GM23248 (cell line): ENCODE data around the gene SPDYA.

Experiments used
- EZH2 ChIP-seq: fragments of 200-600 bp; sonication (generic); IDR thresholded peaks from 2 replicates; pipeline ENCODE4 v1.6.1; 2018; ENCODE audit warnings: antibody characterized with exemption, mild to moderate bottlenecking; ENCODE audit not compliant: insufficient read depth, poor library complexity, severe bottlenecking
- EZH2phosphoT487 ChIP-seq: fragments of 200-600 bp; sonication (generic); IDR thresholded peaks from 2 replicates; pipeline ENCODE4 v1.6.1; 2018; ENCODE audit warnings: antibody characterized with exemption, moderate library complexity, mild to moderate bottlenecking, low read depth; ENCODE audit not compliant: insufficient read depth

- TF ChIP-seq EZH2phosphoT487 (no peak), EZH2 (no peak)
Observed at GRCh38 chr2:28842042-28842441, 31.4 kb downstream of the SPDYA start.
